Measurements from ENCODE around the gene DZIP1. TPM values are rescaled to one million over a fixed set of nuclear protein-coding genes. Genes with fewer than 3 reads are reported as not detected.

The DZIP1 gene
- total RNA-seq, 1 experiment from 2014 or later, result 33.6 TPM

- no peak overlapping the region for H3K4me2 ChIP-seq (ENCODE audit: insufficient read depth, insufficient read length, low read length)
These were observed 102.5 kb downstream of the DZIP1 start for GRCh38 chr13:95541911-95542474.

More at GRCh38 chr13:95541911-95542474, 102.5 kb downstream of the DZIP1 start:
- Mint-ChIP-seq H3K36me3 (ENCODE audit: insufficient read depth in 1 of 3, low read depth in 3 of 3) (no peaks in the 10 kb centered on the region), H3K9me3 (no peaks in the 10 kb centered on the region), H3K4me3 (no peak overlapping the region), H3K27me3 (ENCODE audit: low read depth) (no peaks in the 10 kb centered on the region), H3K27ac (no peak overlapping the region), H3K4me1 (peaks cover 20 to 27% of the 10 kb centered on the region in 2 experiments)
- no peak overlapping the region for H3T11ph ChIP-seq (ENCODE audit: low read length)
- no peak for TF ChIP-seq CTCF (conservative IDR thresholded peaks at IDR 0.05)
- no peak for DNase-seq
- no peaks in the 10 kb centered on the region for H3K79me1 ChIP-seq (ENCODE audit: insufficient read depth, low read depth, low read length, poor library complexity, severe bottlenecking)
- H2BK12ac ChIP-seq (ENCODE audit: insufficient read length, low read depth, low read length), result no peak overlapping the region
- H3K56ac ChIP-seq (ENCODE audit: insufficient read length, low read depth, low read length), result no peak overlapping the region
- H3K9ac ChIP-seq (ENCODE audit: extremely low read depth, insufficient read length, low read length), result no peak overlapping the region
- H3K4me1 ChIP-seq (ENCODE audit: insufficient read depth, low read length), result no peaks in the 10 kb centered on the region; the same call in 1 of the 2 replicates
- H4K8ac ChIP-seq (replicated peaks; ENCODE audit: insufficient read length, low read depth, low read length), result no peak overlapping the region
- no peak overlapping the region for H3K23ac ChIP-seq (ENCODE audit: insufficient read length, low read depth, low read length)
- H3K23me2 ChIP-seq (ENCODE audit: insufficient read length, low read depth, low read length, poor library complexity, severe bottlenecking), result no peaks in the 10 kb centered on the region
- no peak overlapping the region for H3K4ac ChIP-seq (ENCODE audit: low read depth, low read length)
- H2AFZ ChIP-seq (ENCODE audit: low read length), result no peak overlapping the region
- no peak overlapping the region for H4K5ac ChIP-seq (ENCODE audit: insufficient read length, low read depth, low read length)
- H3K18ac ChIP-seq (ENCODE audit: insufficient read length, low read depth, low read length), result no peak overlapping the region
- no peak overlapping the region for H3K27ac ChIP-seq (ENCODE audit: insufficient read length, low read depth, low read length)
- no peaks in the 10 kb centered on the region for H4K20me1 ChIP-seq (ENCODE audit: control insufficient read depth, insufficient read depth, insufficient read length)
- H3K27me3 ChIP-seq (ENCODE audit: insufficient read depth, low read length), result no peaks in the 10 kb centered on the region
- H2BK120ac ChIP-seq (ENCODE audit: low read depth, low read length, poor library complexity, severe bottlenecking), result no peak overlapping the region
- no CpG with 5 or more reads among the region's 8 CpGs for WGBS (ENCODE audit: extremely low coverage, insufficient read length, low lambda C conversion rate)
- H3K9me3 ChIP-seq (ENCODE audit: control insufficient read depth, low read depth, low read length), result no peaks in the 10 kb centered on the region
- H2BK20ac ChIP-seq (ENCODE audit: low read depth, low read length, poor library complexity, severe bottlenecking), result no peak overlapping the region
- no peak overlapping the region for H2AK5ac ChIP-seq (ENCODE audit: insufficient read length, low read length)
- no peaks in the 10 kb centered on the region for H3K79me2 ChIP-seq (ENCODE audit: insufficient read depth, low read length)
- no peak overlapping the region for H2BK15ac ChIP-seq (ENCODE audit: low read depth, low read length)
- no peak overlapping the region for H2BK5ac ChIP-seq (ENCODE audit: insufficient read length, low read length)
- no peak overlapping the region for H4K91ac ChIP-seq (ENCODE audit: insufficient read length, low read depth, low read length)
- H3K14ac ChIP-seq (ENCODE audit: insufficient read depth, low read length), result no peak overlapping the region
